GM20000 (cell line): Measurements from ENCODE around the gene BRD1.
A peak's percentile ranks its signal among the peaks of the same experiment; 100 is the strongest.

Experiments used
- DNase-seq: peaks from one replicate; pipeline ENCODE4 v3.0.0; 2012; ENCODE audit warnings: low spot score
- TF ChIP-seq, protein P1 (sequence below): IDR thresholded peaks from 2 replicates; pipeline ENCODE4 v1.5.1; 2012; ENCODE audit warnings: mild to moderate bottlenecking, control low read depth; ENCODE audit errors: extremely low read depth, missing control alignments

The BRD1 gene

DNA sequence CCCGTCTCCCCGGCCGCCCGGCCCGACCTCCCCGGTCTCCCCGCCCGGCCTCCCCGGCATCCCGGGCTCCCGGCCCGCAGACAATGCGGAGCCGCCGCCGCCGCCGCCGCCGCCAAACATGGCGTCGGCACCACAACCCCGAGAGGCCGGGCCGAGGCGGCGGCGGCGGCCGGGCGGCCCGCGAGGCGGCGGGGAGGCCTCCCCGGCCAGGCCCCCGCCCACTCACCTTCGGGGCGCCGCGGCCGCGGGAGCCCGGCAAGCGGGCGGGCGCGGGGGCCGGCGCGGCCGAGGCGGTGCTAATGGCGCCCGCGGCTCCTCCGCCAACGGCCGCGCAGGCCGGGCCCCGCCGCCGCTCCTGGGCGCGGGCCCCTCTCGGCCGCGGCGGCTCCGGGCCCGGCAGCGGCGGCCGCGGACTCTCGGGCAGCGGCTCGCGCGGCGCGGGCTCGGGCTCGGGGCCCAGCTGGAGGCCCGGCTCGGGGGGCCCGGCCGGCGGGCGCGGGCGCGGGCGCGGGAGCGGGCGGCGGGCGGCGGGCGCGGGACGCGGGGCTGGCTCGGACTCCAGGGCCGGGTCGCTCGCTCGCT is 311 bp downstream of the BRD1 start:
- DNase-seq, result peak; percentile 79

DNA sequence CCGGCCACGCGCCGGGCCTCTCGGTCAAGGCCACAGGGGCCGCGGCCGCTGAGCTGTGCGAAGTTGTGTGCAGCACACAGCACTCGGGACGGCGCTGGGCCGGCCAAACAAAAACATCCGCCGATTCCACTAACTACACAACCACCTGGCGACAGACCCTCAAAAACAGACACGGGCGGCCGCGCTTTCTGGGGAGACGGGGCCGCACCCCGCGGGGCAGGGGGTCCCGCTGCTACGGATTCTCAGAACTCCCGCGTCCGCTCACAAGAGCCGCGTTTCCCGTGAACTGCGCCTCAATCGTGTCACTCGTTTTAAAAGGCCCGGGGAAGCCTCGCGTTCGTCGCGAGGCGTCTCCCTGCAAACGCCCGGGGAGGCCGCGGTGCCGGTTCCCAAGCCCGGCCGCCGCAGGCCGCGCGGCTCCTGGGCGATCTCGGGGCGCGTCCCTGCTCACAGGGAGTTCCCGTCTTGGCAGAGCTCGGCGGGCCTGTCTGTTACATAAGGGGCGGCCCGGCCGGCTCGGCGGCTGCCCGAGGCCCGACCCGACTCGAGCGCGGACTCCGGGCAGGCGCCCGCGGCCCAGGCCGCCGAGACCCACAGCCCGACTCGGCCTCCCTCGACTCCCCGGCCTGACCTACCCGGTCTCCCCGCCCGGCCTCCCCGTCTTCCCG is 936 bp downstream of the BRD1 start:
- TF ChIP-seq, protein P1, sequence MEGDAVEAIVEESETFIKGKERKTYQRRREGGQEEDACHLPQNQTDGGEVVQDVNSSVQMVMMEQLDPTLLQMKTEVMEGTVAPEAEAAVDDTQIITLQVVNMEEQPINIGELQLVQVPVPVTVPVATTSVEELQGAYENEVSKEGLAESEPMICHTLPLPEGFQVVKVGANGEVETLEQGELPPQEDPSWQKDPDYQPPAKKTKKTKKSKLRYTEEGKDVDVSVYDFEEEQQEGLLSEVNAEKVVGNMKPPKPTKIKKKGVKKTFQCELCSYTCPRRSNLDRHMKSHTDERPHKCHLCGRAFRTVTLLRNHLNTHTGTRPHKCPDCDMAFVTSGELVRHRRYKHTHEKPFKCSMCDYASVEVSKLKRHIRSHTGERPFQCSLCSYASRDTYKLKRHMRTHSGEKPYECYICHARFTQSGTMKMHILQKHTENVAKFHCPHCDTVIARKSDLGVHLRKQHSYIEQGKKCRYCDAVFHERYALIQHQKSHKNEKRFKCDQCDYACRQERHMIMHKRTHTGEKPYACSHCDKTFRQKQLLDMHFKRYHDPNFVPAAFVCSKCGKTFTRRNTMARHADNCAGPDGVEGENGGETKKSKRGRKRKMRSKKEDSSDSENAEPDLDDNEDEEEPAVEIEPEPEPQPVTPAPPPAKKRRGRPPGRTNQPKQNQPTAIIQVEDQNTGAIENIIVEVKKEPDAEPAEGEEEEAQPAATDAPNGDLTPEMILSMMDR, result no peak
- DNase-seq, result peak; percentile 54

More for the DNA sequence above, 311 bp downstream of the BRD1 start:
- TF ChIP-seq, protein P1, result no peak

DNA sequence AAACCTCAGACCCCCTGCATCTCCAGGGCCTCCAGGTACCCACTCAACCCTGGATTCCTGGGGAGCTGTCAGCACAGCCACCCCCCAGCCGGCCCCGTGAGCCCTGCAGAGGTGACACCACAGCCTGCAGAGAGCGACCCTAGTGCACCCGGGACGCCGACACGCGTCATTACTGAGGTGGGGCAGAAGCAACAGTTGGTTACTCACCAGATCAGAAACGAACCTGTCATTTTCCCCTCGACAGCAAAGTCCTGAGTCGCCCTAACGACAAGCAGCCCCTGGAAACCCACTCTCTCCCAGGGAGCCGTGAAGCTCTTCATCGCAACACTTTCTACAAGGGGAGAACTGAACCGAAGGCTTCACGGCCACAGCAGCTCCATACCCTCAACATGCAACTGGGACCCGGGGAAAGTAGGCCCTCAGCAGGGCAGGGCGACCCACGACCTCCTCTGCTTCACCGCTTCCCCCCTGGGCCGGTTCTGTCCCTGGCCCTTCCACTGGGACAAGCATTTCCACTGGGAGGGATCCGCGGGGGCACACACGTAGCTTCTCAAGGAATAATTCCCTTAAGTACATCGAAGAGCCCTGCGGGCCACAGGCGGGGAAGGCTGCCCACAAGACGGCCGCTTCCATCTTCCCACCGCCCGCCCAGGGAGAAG is 1.6 kb downstream of the BRD1 start:
- DNase-seq, result no peak
- TF ChIP-seq, protein P1, result no peak

DNA sequence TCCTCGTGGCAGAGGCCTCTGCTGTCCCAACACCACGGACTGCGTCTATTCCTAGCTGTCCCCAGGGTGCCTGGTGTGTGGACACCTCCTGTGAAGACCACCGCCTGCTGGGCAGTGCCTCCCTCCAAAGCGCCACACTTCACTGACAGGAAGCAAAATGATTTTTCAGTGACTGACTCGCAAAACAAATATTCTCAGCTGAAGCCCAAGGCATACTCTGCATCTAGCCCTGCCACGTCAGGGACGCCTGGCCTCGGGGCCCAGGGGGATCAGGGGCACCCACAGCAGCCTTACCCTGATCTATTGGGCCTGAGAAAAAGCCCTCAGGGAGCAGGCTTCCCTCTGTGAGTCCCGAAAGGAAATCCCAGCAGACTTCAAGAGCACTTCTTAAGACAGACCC is 2.2 kb downstream of the BRD1 start:
- TF ChIP-seq, protein P1, result no peak
- no peak for DNase-seq

DNA sequence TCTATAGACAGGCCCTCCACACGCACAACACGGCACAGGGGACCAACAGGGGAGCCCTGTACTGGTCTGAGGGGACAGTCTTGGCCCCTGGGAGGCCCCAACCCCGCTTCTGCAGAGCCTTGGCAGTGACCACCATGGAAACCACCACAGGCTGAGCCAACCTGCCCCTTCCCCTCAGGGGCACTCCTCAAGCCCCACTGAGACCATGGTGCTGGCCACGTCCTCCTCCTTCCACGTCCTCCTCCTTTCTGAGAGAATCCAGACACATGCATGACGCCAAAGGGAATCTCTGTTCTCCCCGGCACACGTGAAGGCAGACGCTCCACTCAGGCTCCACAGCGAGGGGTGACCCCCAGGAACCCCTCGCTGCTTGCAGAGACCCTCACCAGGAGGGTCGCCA is 2.7 kb downstream of the BRD1 start:
- TF ChIP-seq, protein P1, result no peak
- no peak for DNase-seq

DNA sequence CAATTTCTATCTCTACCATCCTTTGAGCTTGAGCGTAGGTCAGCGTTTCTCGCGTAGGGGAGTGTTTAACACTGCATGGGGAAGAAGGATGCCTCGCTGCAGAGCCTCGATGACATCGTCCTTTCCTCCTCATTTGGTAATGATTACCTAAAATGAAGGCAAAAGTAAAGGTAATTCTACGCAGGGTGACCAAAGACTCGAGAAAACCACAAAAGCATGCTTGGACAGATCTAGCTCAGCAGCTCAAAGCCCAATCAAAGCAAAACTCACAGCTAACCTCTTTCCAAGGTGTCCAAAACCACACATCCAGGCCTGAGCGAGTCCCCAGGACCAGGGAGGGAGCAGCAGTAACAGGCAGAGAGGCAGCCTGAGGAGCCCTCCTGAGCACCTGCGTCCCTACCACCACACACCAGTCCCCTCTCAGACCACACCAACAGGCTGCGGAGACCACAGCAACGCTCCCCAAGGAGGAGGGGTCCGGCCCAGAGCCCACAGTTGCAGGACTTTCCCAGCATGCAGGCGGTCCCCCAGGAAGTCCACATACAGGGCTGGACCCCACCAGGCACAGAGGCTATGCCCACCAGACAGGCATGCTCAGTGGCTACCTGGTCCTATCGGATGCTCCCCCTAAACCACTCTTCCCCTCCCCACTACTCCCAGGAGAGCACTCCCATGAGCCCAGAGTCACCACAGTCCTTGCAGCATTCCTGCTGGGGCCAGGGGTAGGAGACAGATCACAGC is 3.3 kb downstream of the BRD1 start:
- DNase-seq, result peak; percentile 62
- TF ChIP-seq, protein P1, result no peak
